ENCODE results near the gene DGKB.

Gene DGKB

DNA sequence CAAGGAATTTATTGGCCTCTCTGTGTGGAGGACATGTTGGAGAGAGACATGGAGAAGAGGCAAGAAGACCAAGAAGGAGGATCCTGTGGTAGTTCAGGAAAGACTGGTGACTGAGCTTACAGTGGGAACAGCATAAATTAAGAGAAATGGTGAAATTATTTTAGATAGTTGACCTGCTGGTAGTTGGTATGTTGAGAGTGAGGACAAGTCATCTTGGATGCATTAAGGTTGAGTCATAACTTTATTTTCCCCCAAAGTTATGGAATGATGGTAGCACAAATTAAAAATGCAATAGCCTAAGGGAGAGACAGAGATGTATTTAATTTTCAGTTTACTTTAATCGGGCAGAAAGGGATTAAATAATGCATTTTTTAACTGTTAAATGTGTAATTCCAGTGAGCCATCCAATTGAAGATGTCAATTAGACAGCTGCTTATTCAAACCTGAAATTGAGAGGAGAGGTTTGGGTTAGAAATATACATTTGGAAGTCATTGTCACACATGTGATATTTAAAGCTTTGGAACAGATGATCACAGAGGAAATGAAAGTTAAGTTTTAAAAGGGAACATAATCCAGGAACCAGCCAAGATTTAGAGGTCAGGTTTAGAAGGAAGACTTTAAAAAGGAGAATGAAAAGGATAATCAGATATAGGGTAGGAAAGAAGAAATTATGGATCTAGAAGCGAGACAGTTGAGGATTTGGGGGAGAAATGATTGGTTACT lies 80.6 kb downstream of the DGKB start:
- no peak for DNase-seq (ENCODE audit: low spot score)

GRCh38 chr7:14818871-14819270 lies 83.7 kb downstream of the DGKB start:
- DNase-seq (ENCODE audit: low spot score), result no peak

DNA sequence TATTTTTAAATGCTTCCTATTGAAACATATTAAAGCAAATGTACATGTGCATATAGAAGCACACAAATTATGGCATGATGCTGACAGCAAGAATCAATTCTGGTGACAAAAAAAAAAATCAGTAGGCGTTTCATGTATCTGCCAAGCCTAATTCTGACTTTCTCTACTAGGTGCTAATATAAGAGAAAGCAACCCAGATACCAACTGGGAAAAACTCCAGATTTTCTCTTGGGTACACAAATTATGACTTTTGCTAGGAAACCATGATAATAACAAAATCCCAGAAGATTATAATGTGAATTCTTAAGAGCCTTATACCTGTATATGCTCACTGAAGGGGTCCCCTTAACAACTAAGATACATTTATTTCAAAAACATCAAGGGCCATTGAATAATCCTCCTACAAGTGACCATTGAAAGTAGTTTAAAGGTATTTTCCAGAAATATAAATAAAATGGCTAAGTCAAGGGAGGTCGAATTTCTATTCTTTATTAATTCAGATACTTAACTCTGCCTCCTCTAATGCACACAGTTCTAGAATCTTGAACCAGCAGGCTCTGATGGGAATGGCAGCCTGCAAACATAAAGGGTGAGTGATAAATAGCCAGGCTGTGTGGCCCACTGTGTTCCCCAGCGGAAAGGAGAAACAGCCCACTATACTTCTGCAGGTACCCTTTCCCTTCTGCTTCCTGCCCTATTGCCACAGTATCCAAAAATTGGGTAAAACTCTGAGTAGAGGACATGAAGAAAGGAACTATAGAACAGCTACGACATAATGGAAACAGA lies 84.5 kb downstream of the DGKB start:
- no peak for DNase-seq (ENCODE audit: low spot score)

GRCh38 chr7:14807507-14807906 lies 95.0 kb downstream of the DGKB start:
- no peak for DNase-seq (ENCODE audit: low spot score)

GRCh38 chr7:14806891-14807290 lies 95.7 kb downstream of the DGKB start:
- DNase-seq (ENCODE audit: low spot score), result no peak

GRCh38 chr7:14805105-14805719 lies 97.3 kb downstream of the DGKB start:
- DNase-seq (ENCODE audit: low spot score), result no peak

DNA sequence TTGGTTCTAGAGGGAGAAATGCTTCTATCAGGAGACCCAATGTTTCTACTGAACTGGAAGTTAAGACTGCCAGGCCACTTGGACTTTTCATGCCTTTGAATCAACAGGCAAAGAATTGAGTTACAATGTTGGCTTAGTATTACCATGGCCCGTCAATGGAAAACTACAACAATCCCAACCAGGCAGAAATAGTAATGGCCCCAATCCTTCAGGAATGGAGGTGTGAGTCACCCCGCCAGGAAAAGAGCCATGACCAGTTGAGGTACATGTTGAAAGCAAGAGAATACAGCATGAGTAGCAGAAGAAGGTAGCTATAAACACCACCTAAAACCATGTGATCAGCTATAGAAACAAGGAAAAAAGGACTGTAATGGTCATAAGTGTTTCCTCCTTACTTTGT lies 101.9 kb downstream of the DGKB start:
- no peak for DNase-seq (ENCODE audit: low spot score)

- no peak for DNase-seq (ENCODE audit: low spot score)
These were observed 109.4 kb downstream of the DGKB start for GRCh38 chr7:14793151-14793550.

DNA sequence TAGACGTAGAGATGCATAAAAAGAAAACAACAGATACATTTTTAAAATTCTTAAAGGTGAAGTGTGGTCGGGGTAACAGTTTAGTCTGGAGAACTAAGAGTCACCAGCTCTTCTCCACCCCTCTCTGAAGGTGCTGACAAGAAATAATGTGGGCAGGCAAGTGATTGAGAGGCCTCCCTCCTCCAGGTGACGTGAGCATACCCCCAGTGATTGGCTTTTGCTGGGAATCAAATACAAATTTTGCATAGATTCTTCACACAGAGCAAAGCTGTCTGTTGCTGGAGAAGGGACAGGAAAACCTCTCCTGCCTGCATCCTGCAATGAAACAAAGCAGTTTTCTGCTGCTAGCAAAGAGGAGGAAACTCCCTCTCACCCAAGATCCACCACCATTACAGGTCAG lies 115.0 kb downstream of the DGKB start:
- DNase-seq (ENCODE audit: low spot score), result peak; percentile 78

GRCh38 chr7:14786314-14786895 lies 116.1 kb downstream of the DGKB start:
- DNase-seq (ENCODE audit: low spot score), result no peak

DNA sequence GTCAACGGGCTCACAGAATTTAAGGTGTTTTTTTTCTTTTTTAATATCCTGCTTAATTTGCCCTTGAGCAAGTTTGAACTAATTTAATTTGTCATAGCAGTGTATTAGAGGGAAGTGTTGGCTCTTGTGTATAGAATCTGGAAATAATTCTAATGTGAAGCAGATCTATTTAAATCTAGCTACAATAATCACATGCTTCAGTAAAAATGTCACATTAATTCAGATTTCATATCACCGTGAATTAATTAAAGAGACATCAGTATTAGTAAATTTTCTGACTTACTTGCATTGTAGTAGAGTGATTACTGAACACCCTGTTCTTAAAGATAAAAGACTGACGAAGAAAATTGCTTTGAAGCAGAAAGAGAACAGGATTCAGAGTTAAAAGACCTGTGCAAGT lies 124.7 kb downstream of the DGKB start:
- no peak for DNase-seq (ENCODE audit: low spot score)

DNA sequence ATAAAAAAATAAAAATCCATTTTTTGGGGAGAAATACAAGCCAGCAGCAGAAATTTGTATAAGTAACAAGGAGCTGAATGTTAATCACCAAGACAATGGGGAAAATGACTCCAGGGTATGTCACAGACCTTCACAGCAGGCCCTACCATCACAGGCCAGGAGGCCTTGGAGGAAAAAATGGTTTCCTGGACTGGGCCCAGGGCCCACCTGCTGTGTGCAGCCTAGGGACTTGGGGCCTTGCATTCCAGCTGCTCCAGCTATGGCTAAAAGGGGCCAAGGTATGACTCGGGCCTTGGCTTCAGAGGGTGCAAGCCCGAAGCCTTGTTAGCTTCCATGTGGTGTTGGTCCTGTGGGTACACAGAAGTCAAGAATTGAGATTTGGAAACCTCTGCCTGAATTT lies 126.3 kb downstream of the DGKB start:
- DNase-seq (ENCODE audit: low spot score), result no peak

DNA sequence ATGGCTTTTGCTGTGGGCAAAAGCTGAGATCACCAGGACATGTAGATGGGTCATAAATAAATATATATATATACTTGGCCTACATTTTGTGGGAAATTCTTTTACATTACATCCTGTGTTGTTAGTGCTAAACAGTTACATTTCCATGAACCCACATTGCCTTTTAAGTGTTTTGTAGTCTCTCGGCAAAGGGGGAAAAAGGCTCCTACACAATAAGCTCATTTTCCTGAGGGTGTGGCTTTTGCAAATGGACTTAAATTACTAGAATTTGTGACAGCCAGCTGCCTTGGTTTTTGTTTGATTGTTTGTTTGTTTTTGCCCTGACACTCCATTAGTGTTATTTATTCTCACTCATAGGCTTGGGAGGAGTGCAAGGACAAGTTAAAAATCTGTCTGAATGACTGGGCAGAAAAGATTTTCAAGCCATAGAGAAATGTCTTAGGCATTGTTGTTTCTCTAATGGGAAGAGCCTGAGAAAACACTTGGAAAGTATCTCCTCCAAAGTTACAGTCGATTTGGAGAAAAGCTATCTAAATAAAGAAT lies 128.8 kb downstream of the DGKB start:
- no peak for DNase-seq (ENCODE audit: low spot score)

DNA sequence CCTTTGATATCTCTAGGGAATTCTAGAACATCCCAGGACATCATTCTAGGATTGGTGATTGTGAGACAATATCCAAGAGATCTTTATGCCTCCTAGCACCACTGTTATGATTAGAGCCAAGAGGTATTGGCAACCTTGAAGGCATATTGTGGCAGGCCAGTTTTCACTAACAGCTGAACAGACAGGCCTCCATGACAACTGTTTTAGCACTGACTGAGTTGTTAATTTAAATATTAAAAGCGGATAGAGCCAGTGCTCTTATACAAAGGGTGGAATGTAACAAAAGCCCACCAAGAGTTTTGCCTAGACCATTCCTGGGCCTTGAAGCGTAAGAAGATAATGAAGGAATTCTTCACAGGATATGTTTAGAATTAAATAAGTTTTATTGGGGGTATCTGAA lies 131.9 kb downstream of the DGKB start:
- DNase-seq (ENCODE audit: low spot score), result no peak

DNA sequence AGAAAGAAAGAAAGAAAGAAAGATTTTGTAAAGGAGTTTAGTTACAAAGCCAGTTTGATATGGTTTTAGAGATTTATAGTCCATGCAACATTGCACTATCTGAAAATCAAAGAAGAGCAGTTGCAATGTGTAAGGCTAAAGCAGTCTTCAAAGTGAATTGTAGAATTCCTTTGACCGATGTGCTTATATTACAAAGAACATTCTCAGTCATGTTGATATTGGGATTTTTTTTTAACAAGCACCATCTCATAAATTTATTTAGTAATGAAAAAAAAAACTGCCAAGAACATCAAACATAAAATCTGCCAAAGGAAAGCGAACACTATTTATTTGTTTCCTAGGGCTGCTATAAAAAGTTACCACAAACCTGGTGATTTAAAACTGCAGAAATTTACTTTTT lies 133.3 kb downstream of the DGKB start:
- no peak for DNase-seq (ENCODE audit: low spot score)

DNA sequence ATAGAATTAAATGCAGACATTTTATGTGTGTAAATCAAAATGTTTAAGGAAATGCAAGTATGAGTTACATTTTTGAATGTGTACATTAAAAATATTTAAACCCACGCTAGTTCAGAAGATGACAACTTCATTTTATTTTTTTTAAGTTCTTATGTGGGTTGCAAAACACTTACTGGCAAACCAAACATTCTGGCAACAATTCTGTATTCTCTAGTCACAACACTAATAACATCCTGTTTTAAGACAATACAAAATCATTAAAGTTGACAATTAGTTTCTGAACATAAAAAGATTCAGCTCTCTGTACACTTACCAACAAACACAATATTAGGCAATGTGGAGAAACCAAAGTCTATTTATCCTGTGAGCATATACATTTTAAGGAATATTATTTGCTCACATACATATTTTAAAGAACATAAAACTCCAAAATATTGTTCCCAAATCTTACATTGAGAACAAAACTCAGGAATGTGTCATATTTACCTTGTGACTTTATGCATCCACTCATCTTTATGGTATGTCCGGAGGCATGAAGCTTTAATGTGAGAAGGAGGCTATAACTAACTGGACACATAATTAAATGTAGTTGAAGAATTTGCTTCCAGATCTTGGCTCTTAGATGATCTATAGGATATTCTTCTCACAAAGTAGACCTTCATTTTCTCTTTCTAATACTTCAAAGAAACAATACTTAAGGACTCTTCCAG lies 134.7 kb downstream of the DGKB start:
- no peak for DNase-seq (ENCODE audit: low spot score)

DNA sequence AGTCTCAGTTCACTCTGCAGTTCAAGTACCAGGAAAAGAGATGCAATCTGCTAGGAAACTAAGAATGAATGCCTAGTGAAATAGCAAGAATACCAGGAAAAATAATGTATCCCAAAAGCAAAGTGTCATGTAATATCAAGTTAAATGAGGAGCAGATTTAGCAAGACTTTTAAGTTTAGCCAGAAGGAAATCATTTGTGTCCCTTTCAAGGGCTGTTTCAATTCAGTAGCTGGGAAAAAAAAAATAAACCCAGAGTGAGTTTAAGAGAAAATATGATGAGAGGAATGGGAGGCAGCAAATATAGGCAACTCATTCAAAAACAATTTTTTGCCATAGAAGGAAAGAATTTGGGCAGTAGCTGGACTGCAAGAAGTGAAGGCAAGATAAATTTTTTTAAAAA lies 135.8 kb downstream of the DGKB start:
- no peak for DNase-seq (ENCODE audit: low spot score)

GRCh38 chr7:14765731-14766130 lies 136.8 kb downstream of the DGKB start:
- DNase-seq (ENCODE audit: low spot score), result no peak

- no peak for DNase-seq (ENCODE audit: low spot score)
These were observed 140.0 kb downstream of the DGKB start for GRCh38 chr7:14762561-14762960.

DNA sequence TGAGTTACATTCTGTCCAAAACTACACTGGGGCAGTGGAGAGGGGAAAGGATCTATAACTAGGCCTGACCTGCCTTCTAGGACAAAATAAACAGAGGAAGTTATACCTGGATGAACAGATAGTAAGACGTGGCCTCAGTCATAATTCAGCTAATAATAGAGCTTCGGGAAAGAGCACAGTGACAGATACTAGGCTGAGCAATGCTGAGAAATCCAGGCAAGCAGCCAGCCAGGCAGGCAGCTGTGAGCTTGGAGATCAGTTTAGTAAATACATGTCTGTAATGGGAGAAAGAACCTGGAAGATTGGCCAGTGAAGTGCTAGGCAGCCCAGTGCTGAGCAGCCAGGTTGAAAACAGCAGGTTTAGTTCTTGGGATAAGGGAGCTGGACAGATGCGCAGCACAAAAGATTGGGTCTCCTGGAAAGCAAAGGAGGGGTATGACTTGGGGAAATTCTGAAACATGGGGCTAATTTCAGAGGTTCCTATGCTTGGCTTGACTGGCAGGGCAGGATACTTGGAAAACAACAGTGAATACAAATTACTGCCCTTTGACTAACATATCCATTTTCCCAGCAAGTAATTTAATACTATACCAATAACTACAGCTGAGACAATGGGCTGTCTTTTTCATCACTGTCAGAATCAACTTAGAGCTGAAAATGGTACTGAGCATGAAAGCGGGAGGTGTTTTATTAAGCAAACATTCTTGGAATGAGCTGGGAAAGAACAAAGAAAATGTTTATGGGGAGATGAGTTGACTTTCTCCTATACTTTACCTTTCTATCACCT lies 140.8 kb downstream of the DGKB start:
- peak; percentile 33 for DNase-seq (ENCODE audit: low spot score)

All from putamen (tissue), 1 donor.